Neural cell (in vitro differentiated cells): Measurements from ENCODE around the gene WFIKKN2. TPM values are rescaled to one million over a fixed set of nuclear protein-coding genes. Genes with fewer than 3 reads are reported as not detected.

ENCODE experiments used
- H2AFZ ChIP-seq: fragments of 200-600, 300-800 bp; sonication (generic), shearing (Covaris generic); 2 replicates; pipeline ENCODE4 v1.6.0; 2014; ENCODE audit warnings: low read depth, mild to moderate bottlenecking, antibody characterized with exemption, low read length, moderate library complexity
- H3F3A ChIP-seq: fragments of 200-600 bp; shearing (Covaris generic); 2 replicates; pipeline ENCODE4 v1.6.1; 2016; ENCODE audit warnings: mild to moderate bottlenecking, moderate library complexity, mixed read lengths, antibody characterized with exemption, low read length; ENCODE audit not compliant: insufficient read depth, poor library complexity, severe bottlenecking
- H3K27ac ChIP-seq: fragments of 200-600, 300-800 bp; sonication (generic), shearing (Covaris generic); 2 replicates; pipeline ENCODE4 v1.5.1; 2014; ENCODE audit warnings: mild to moderate bottlenecking, low read length, moderate library complexity
- H3K27me3 ChIP-seq: fragments of 300-800, 200-600 bp; sonication (generic), shearing (Covaris generic); 2 replicates; pipeline ENCODE4 v1.6.0; 2014; ENCODE audit warnings: mild to moderate bottlenecking, low read depth, low read length, moderate library complexity; ENCODE audit not compliant: insufficient read depth
- H3K36me3 ChIP-seq: fragments of 300-800, 200-600 bp; sonication (generic), shearing (Covaris generic); 2 replicates; pipeline ENCODE4 v1.5.1; 2014; ENCODE audit warnings: mild to moderate bottlenecking, antibody characterized with exemption, low read length, moderate library complexity; ENCODE audit not compliant: insufficient read depth
- H3K4me2 ChIP-seq: fragments of 300-800, 200-600 bp; sonication (generic), shearing (Covaris generic); 2 replicates; pipeline ENCODE4 v1.6.0; 2014; ENCODE audit warnings: mild to moderate bottlenecking, low read length
- H3K4me3 ChIP-seq: fragments of 300-800, 200-600 bp; sonication (generic), shearing (Covaris generic); 2 replicates; pipeline ENCODE4 v1.5.1; 2014; ENCODE audit warnings: mild to moderate bottlenecking, low read length, moderate library complexity
- H3K79me2 ChIP-seq: fragments of 200-600 bp; shearing (Covaris generic); replicated peaks from 2 replicates; pipeline ENCODE4 v1.6.0; 2014; ENCODE audit warnings: mild to moderate bottlenecking, low read length, moderate library complexity; ENCODE audit not compliant: insufficient read depth
- H3K9ac ChIP-seq: fragments of 300-800, 200-600 bp; sonication (generic), shearing (Covaris generic); 2 replicates; pipeline ENCODE4 v1.6.1; 2016; ENCODE audit warnings: mild to moderate bottlenecking, low read length, mixed read lengths
- H3K9me2 ChIP-seq: fragments of 200-600 bp; shearing (Covaris generic); 2 replicates; pipeline ENCODE4 v1.6.1; 2016; ENCODE audit warnings: mild to moderate bottlenecking, low read length, mixed read lengths; ENCODE audit not compliant: insufficient read depth
- H3K9me3 ChIP-seq: fragments of 200-600, 300-800 bp; sonication (generic), shearing (Covaris generic); 2 replicates; pipeline ENCODE4 v1.6.1; 2016; ENCODE audit warnings: mild to moderate bottlenecking, mixed run types, low read length, moderate library complexity, mixed read lengths
- H4K20me1 ChIP-seq: fragments of 200-600 bp; shearing (Covaris generic); 2 replicates; pipeline ENCODE4 v1.6.1; 2016; ENCODE audit warnings: mild to moderate bottlenecking, mixed run types; ENCODE audit not compliant: insufficient read depth
- CTCF ChIP-seq: fragments of 450-650 bp; IDR thresholded peaks from 2 replicates; pipeline ENCODE4 v1.5.1; 2014; ENCODE audit warnings: antibody characterized with exemption, mild to moderate bottlenecking, moderate library complexity; ENCODE audit not compliant: poor library complexity, severe bottlenecking
- EP300 ChIP-seq: fragments of 450-650 bp; conservative IDR thresholded peaks from 2 replicates; pipeline ENCODE4 v1.6.1; 2014; ENCODE audit warnings: antibody characterized with exemption, mild to moderate bottlenecking, moderate library complexity; ENCODE audit not compliant: poor library complexity, severe bottlenecking
- EZH2 ChIP-seq: fragments of 200-600, 300-800 bp; shearing (Covaris generic), sonication (generic); IDR thresholded peaks from 2 replicates; pipeline ENCODE4 v1.6.1; 2014; ENCODE audit warnings: antibody characterized with exemption, low read length, borderline replicate concordance, mild to moderate bottlenecking; ENCODE audit not compliant: insufficient read depth, poor library complexity, severe bottlenecking
- MXI1 ChIP-seq: fragments of 450-650 bp; conservative IDR thresholded peaks from 2 replicates; pipeline ENCODE4 v1.6.1; 2014; ENCODE audit warnings: antibody characterized with exemption, mild to moderate bottlenecking; ENCODE audit not compliant: poor library complexity, severe bottlenecking
- POLR2AphosphoS5 ChIP-seq: IDR thresholded peaks from 2 replicates; pipeline ENCODE4 v1.6.1; 2012
- RAD21 ChIP-seq: fragments of 450-650 bp; conservative IDR thresholded peaks from 2 replicates; pipeline ENCODE4 v1.6.1; 2014; ENCODE audit warnings: antibody characterized with exemption, mild to moderate bottlenecking, moderate library complexity
- REST ChIP-seq: IDR thresholded peaks from 2 replicates; pipeline ENCODE4 v1.6.1; 2012; ENCODE audit warnings: borderline replicate concordance
- SMC3 ChIP-seq: fragments of 450-650 bp; conservative IDR thresholded peaks from 2 replicates; pipeline ENCODE4 v1.6.1; 2014; ENCODE audit warnings: antibody characterized with exemption, mild to moderate bottlenecking, moderate library complexity; ENCODE audit not compliant: poor library complexity
- TAF1 ChIP-seq: IDR thresholded peaks from 2 replicates; pipeline ENCODE4 v1.6.1; 2012; ENCODE audit warnings: low read depth
- polyA plus RNA-seq: library from polyadenylated mRNA; depleted of rRNA; stranded (reverse); fragments of >200 nt; gene quantifications from 2 replicates; pipeline ENCODE4 v1.2.3, GENCODE V29; 2014

Gene WFIKKN2
- polyA plus RNA-seq, 1 donor from 2014 or later = not detected

- Histone ChIP-seq H3K36me3 (no peaks in the 10 kb centered on the region), H3K9me3 (no peaks in the 10 kb centered on the region), H3K4me2 (no peak overlapping the region), H3K9ac (no peak overlapping the region), H3F3A (no peaks in the 10 kb centered on the region), H3K4me3 (no peak overlapping the region), H3K9me2 (no peaks in the 10 kb centered on the region), H4K20me1 (no peaks in the 10 kb centered on the region), H2AFZ (no peak overlapping the region), H3K27ac (no peak overlapping the region), H3K79me2 (no peaks in the 10 kb centered on the region), H3K27me3 (no peaks in the 10 kb centered on the region)
- TF ChIP-seq TAF1 (no peak), EP300 (no peak), SMC3 (no peak), MXI1 (no peak), REST (no peak), EZH2 (no peak), RAD21 (no peak), POLR2AphosphoS5 (no peak), CTCF (no peak)
These were observed 42.4 kb upstream of the WFIKKN2 start for GRCh38 chr17:50793007-50793406.

- no peak overlapping the region for H3K4me2 ChIP-seq
- no peak overlapping the region for H3K4me3 ChIP-seq
- H3K9me2 ChIP-seq = no peaks in the 10 kb centered on the region
- no peaks in the 10 kb centered on the region for H3K9me3 ChIP-seq
- no peaks in the 10 kb centered on the region for H3F3A ChIP-seq
- H3K79me2 ChIP-seq = no peaks in the 10 kb centered on the region
- H3K36me3 ChIP-seq = no peaks in the 10 kb centered on the region
- no peaks in the 10 kb centered on the region for H3K27me3 ChIP-seq
- H3K27ac ChIP-seq = no peak overlapping the region
- no peak overlapping the region for H2AFZ ChIP-seq
- TF ChIP-seq REST (no peak), RAD21 (no peak), CTCF (no peak), EZH2 (no peak), TAF1 (no peak), EP300 (no peak), SMC3 (no peak), POLR2AphosphoS5 (no peak), MXI1 (no peak)
- no peak overlapping the region for H3K9ac ChIP-seq
- H4K20me1 ChIP-seq = no peaks in the 10 kb centered on the region
These were observed 41.0 kb upstream of the WFIKKN2 start for GRCh38 chr17:50794361-50794760.
